Astrocyte of the hippocampus (primary cell): ENCODE results near the gene PDGFRB.
A peak's percentile ranks its signal among the peaks of the same experiment; 100 is the strongest.
"Not testable (repeated sequence)": the region's sequence is repeated elsewhere in the genome, so short reads cannot be mapped to it uniquely, and the experiment has no call there.

Experiments used
- DNase-seq: peaks from one replicate; pipeline ENCODE4 v3.0.0; 2011; ENCODE audit warnings: low read depth, low spot score

PDGFRB gene

GRCh38 chr5:150084754-150085153 lies 70.9 kb downstream of the PDGFRB start:
- DNase-seq, result not testable (repeated sequence)

- no peak for DNase-seq
Observed at GRCh38 chr5:150082889-150083288, 72.8 kb downstream of the PDGFRB start.

- DNase-seq, result no peak
Observed at GRCh38 chr5:150082374-150082773, 73.3 kb downstream of the PDGFRB start.

GRCh38 chr5:150081541-150082283 lies 73.9 kb downstream of the PDGFRB start:
- DNase-seq, result no peak

GRCh38 chr5:150080696-150081435 lies 74.8 kb downstream of the PDGFRB start:
- no peak for DNase-seq

GRCh38 chr5:150079909-150080461 lies 75.7 kb downstream of the PDGFRB start:
- no peak for DNase-seq

GRCh38 chr5:150078802-150079689 lies 76.6 kb downstream of the PDGFRB start:
- no peak for DNase-seq

- no peak for DNase-seq
Observed at GRCh38 chr5:150077996-150078801, 77.4 kb downstream of the PDGFRB start.

- no peak for DNase-seq
Observed at GRCh38 chr5:150077060-150077459, 78.6 kb downstream of the PDGFRB start.

- DNase-seq, result no peak
Observed at GRCh38 chr5:150075806-150076205, 79.8 kb downstream of the PDGFRB start.

GRCh38 chr5:150075233-150075632 lies 80.4 kb downstream of the PDGFRB start:
- DNase-seq, result no peak

GRCh38 chr5:150073677-150074076 lies 82.0 kb downstream of the PDGFRB start:
- no peak for DNase-seq

GRCh38 chr5:150073086-150073625 lies 82.5 kb downstream of the PDGFRB start:
- peak; percentile 2 for DNase-seq

- DNase-seq, result no peak
Observed at GRCh38 chr5:150070821-150071220, 84.8 kb downstream of the PDGFRB start.

- DNase-seq, result no peak
Observed at GRCh38 chr5:150069672-150070627, 85.7 kb downstream of the PDGFRB start.

GRCh38 chr5:150068961-150069645 lies 86.5 kb downstream of the PDGFRB start:
- no peak for DNase-seq

GRCh38 chr5:150068472-150068871 lies 87.2 kb downstream of the PDGFRB start:
- peak; percentile 31 for DNase-seq

GRCh38 chr5:150068071-150068470 lies 87.6 kb downstream of the PDGFRB start:
- no peak for DNase-seq

GRCh38 chr5:150067405-150067960 lies 88.2 kb downstream of the PDGFRB start:
- DNase-seq, result no peak
